ENCODE data around the gene ZFYVE21. TPM values are rescaled to one million over a fixed set of nuclear protein-coding genes. Genes with fewer than 3 reads are reported as not detected.

Gene ZFYVE21
- total RNA-seq, 1 donor from 2014 or later = 41.7 TPM

GRCh38 chr14:103714063-103714724 lies 1.4 kb upstream of the ZFYVE21 start:
- DNase-seq (ENCODE audit: extremely low spot score, unreplicated experiment) = no peak
- H3K27ac Mint-ChIP-seq = peak overlapping the region; percentile 64
- H3K4me1 Mint-ChIP-seq (ENCODE audit: unreplicated experiment) = peaks cover 37% of the 10 kb centered on the region
- no peak for TF ChIP-seq CTCF (conservative IDR thresholded peaks at IDR 0.05)
- no peaks in the 10 kb centered on the region for H3K9me3 Mint-ChIP-seq
- peaks cover 5% of the 10 kb centered on the region for H3K36me3 Mint-ChIP-seq
- H3K4me3 Mint-ChIP-seq = peak overlapping the region; percentile 83
- peaks cover 3% of the 10 kb centered on the region for H3K27me3 Mint-ChIP-seq

GRCh38 chr14:103716091-103716801 lies 636 bp downstream of the ZFYVE21 start:
- H3K36me3 Mint-ChIP-seq = peaks cover 3% of the 10 kb centered on the region
- H3K9me3 Mint-ChIP-seq = no peaks in the 10 kb centered on the region
- H3K27me3 Mint-ChIP-seq = peaks cover 3% of the 10 kb centered on the region
- DNase-seq (ENCODE audit: extremely low spot score, unreplicated experiment) = no peak
- H3K4me1 Mint-ChIP-seq (ENCODE audit: unreplicated experiment) = peaks cover 42% of the 10 kb centered on the region
- H3K27ac Mint-ChIP-seq = peak overlapping the region; percentile 78
- TF ChIP-seq CTCF (conservative IDR thresholded peaks at IDR 0.05) = no peak
- H3K4me3 Mint-ChIP-seq = peak overlapping the region; percentile 88

- Mint-ChIP-seq H3K4me1 (ENCODE audit: unreplicated experiment) (peaks cover 47% of the 10 kb centered on the region), H3K9me3 (no peaks in the 10 kb centered on the region), H3K27ac (peak overlapping the region; percentile 78), H3K36me3 (peaks cover 3% of the 10 kb centered on the region), H3K27me3 (peaks cover 3% of the 10 kb centered on the region), H3K4me3 (peak overlapping the region; percentile 88)
- no peak for DNase-seq (ENCODE audit: extremely low spot score, unreplicated experiment)
- TF ChIP-seq CTCF (conservative IDR thresholded peaks at IDR 0.05) = no peak
Measured at GRCh38 chr14:103716899-103717411, 1.3 kb downstream of the ZFYVE21 start.

GRCh38 chr14:103718572-103718971 lies 3.0 kb downstream of the ZFYVE21 start:
- Mint-ChIP-seq H3K4me1 (ENCODE audit: unreplicated experiment) (peaks cover 46% of the 10 kb centered on the region), H3K36me3 (peaks cover 3% of the 10 kb centered on the region), H3K27me3 (peaks cover 3% of the 10 kb centered on the region), H3K9me3 (no peaks in the 10 kb centered on the region), H3K4me3 (peak overlapping the region; percentile 88), H3K27ac (no peak overlapping the region)
- DNase-seq (ENCODE audit: extremely low spot score, unreplicated experiment) = no peak
- no peak for TF ChIP-seq CTCF (conservative IDR thresholded peaks at IDR 0.05)

DNA sequence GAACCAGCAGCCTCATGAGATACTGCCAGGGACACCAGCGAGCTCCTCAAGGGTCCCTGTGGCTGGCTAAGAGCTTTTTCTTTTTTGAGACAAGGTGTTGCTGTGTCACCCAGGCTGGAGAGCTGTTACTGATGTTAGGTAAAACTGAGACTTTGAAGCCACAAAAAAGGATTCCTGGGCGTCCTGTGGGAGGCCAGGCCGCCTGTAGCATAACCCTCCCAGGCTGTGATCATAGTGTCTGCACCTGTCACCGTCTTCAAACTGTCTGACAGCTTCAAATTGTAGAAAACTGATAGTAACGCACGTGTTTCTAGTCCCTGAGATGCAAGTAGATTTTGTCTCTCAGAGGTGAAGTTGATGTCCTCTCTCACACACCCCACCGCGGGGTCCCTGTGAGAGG lies 4.1 kb downstream of the ZFYVE21 start:
- H3K4me3 Mint-ChIP-seq = peak overlapping the region; percentile 63
- peak overlapping the region; percentile 5 for H3K27ac Mint-ChIP-seq
- TF ChIP-seq CTCF (conservative IDR thresholded peaks at IDR 0.05) = no peak
- peaks cover 3% of the 10 kb centered on the region for H3K27me3 Mint-ChIP-seq
- H3K36me3 Mint-ChIP-seq = peaks cover 3% of the 10 kb centered on the region
- no peak for DNase-seq (ENCODE audit: extremely low spot score, unreplicated experiment)
- peaks cover 40% of the 10 kb centered on the region for H3K4me1 Mint-ChIP-seq (ENCODE audit: unreplicated experiment)
- H3K9me3 Mint-ChIP-seq = no peaks in the 10 kb centered on the region
